ENCODE data around the gene STARD13.

STARD13 gene

GRCh38 chr13:33227927-33228647, 57.5 kb downstream of the STARD13 start:
- no peak for DNase-seq

GRCh38 chr13:33224686-33225085, 60.9 kb downstream of the STARD13 start:
- DNase-seq = no peak

- no peak for DNase-seq
These were observed 61.4 kb downstream of the STARD13 start for GRCh38 chr13:33224191-33224590.

GRCh38 chr13:33219926-33220325, 65.6 kb downstream of the STARD13 start:
- no peak for DNase-seq

GRCh38 chr13:33218426-33218825, 67.1 kb downstream of the STARD13 start:
- DNase-seq = no peak

- DNase-seq = no peak
These were observed 67.5 kb downstream of the STARD13 start for GRCh38 chr13:33218020-33218419.

GRCh38 chr13:33217256-33217655, 68.3 kb downstream of the STARD13 start:
- no peak for DNase-seq

- DNase-seq = no peak
These were observed 71.8 kb downstream of the STARD13 start for GRCh38 chr13:33213797-33214196.

GRCh38 chr13:33213024-33213768, 72.4 kb downstream of the STARD13 start:
- no peak for DNase-seq

GRCh38 chr13:33212396-33212795, 73.2 kb downstream of the STARD13 start:
- DNase-seq = no peak

- DNase-seq = no peak
These were observed 75.5 kb downstream of the STARD13 start for GRCh38 chr13:33210090-33210489.

GRCh38 chr13:33208290-33209220, 77.0 kb downstream of the STARD13 start:
- peak in 1 of 2 experiments; percentile 13 for DNase-seq

- peak; percentile 82 to 91 for DNase-seq
These were observed 78.0 kb downstream of the STARD13 start for GRCh38 chr13:33207615-33207961.

GRCh38 chr13:33206945-33207614, 78.5 kb downstream of the STARD13 start:
- no peak for DNase-seq

GRCh38 chr13:33206425-33206824, 79.1 kb downstream of the STARD13 start:
- DNase-seq = no peak

- peak; percentile 40 to 74 for DNase-seq
These were observed 79.7 kb downstream of the STARD13 start for GRCh38 chr13:33205804-33206221.

- no peak for DNase-seq
These were observed 80.3 kb downstream of the STARD13 start for GRCh38 chr13:33205224-33205623.

- DNase-seq = peak in 1 of 2 experiments; percentile 8
These were observed 81.2 kb downstream of the STARD13 start for GRCh38 chr13:33204130-33204927.

- no peak for DNase-seq
These were observed 82.8 kb downstream of the STARD13 start for GRCh38 chr13:33202644-33203169.

GRCh38 chr13:33201659-33202058, 83.9 kb downstream of the STARD13 start:
- DNase-seq = no peak

- DNase-seq = no peak
These were observed 86.2 kb downstream of the STARD13 start for GRCh38 chr13:33199289-33199850.
